Chondrocyte (in vitro differentiated cells): ENCODE measurements around the gene TRAF3. TPM values are rescaled to one million over a fixed set of nuclear protein-coding genes. Genes with fewer than 3 reads are reported as not detected.

Source experiments
- DNase-seq: peaks from one replicate; pipeline ENCODE4 v3.0.0; 2021; ENCODE audit warnings: mixed read lengths, low spot score
- H3K27ac Mint-ChIP-seq: one replicate; pipeline ENCODE4 v1.8.0; 2021; ENCODE audit warnings: mild to moderate bottlenecking, moderate library complexity, mixed read lengths; ENCODE audit not compliant: unreplicated experiment
- H3K27me3 Mint-ChIP-seq: 2 replicates; pipeline ENCODE4 v1.8.0; 2021; ENCODE audit warnings: low read depth, mixed read lengths
- H3K36me3 Mint-ChIP-seq: 2 replicates; pipeline ENCODE4 v1.8.0; 2021; ENCODE audit warnings: low read depth, mixed read lengths
- H3K4me1 Mint-ChIP-seq: 2 replicates; pipeline ENCODE4 v1.8.0; 2021; ENCODE audit warnings: low read depth, mild to moderate bottlenecking, mixed read lengths
- H3K4me3 Mint-ChIP-seq: one replicate; pipeline ENCODE4 v1.8.0; 2021; ENCODE audit warnings: mild to moderate bottlenecking, moderate library complexity, mixed read lengths; ENCODE audit not compliant: unreplicated experiment
- H3K9me3 Mint-ChIP-seq: 2 replicates; pipeline ENCODE4 v1.8.0; 2021; ENCODE audit warnings: low read depth, mixed read lengths
- total RNA-seq: library from RNA; stranded (reverse); gene quantifications from 3 replicates; pipeline ENCODE4 v1.2.1, GENCODE V29; 2021
- TF ChIP-seq, protein P1 (sequence below): fragments of 200-600 bp; sonication (generic); IDR thresholded peaks from 2 replicates; pipeline ENCODE4 v1.5.0; 2021; ENCODE audit warnings: antibody characterized with exemption, mild to moderate bottlenecking, moderate library complexity

Gene TRAF3
- total RNA-seq, 1 donor from 2014 or later, result 20.1 TPM

DNA sequence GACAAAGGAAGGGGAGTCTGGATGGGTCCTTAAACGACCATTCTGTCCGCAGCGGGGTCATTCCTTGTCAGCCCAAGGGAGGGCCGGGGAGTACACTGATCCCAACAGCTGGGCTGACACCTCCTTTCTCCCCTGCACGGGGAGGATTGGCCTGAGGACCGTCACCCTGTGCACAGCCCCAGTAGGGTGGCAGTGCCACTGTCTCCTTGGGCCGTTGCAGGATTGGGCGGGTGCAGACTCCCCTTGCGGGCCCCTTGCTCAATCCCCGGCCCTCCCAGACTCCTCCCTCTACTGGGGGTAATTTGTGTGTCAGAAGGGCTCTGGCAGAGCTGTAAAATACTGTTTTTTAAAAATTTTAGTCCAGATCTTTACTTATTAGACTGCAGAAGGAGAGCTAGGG, 132.7 kb downstream of the TRAF3 start:
- Mint-ChIP-seq H3K27ac (no peak overlapping the region), H3K4me3 (no peak overlapping the region), H3K4me1 (no peaks in the 10 kb centered on the region), H3K36me3 (peaks cover 7% of the 10 kb centered on the region), H3K27me3 (no peaks in the 10 kb centered on the region), H3K9me3 (no peaks in the 10 kb centered on the region)
- DNase-seq, result peak; percentile 65
- TF ChIP-seq, protein P1, sequence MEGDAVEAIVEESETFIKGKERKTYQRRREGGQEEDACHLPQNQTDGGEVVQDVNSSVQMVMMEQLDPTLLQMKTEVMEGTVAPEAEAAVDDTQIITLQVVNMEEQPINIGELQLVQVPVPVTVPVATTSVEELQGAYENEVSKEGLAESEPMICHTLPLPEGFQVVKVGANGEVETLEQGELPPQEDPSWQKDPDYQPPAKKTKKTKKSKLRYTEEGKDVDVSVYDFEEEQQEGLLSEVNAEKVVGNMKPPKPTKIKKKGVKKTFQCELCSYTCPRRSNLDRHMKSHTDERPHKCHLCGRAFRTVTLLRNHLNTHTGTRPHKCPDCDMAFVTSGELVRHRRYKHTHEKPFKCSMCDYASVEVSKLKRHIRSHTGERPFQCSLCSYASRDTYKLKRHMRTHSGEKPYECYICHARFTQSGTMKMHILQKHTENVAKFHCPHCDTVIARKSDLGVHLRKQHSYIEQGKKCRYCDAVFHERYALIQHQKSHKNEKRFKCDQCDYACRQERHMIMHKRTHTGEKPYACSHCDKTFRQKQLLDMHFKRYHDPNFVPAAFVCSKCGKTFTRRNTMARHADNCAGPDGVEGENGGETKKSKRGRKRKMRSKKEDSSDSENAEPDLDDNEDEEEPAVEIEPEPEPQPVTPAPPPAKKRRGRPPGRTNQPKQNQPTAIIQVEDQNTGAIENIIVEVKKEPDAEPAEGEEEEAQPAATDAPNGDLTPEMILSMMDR, result no peak

DNA sequence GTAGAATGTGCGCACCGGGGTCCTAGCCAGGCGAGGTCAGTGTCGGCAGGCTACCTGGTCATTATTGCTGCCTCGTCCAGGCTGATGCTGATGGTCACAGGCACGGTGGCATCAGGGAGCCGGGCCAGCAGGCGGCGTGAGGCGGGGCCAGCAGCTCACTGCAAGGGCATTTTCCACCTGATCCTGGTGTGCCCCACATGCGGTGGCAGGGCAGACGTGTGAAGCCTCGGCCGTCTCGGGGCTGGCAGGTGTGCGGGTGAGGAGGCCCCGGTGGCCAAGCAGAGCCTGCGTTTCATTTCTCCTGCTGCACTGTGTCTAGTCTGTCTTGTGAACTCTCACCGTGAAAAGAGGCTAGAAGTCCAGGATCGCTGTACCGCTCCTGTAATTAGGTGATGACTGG, 133.2 kb downstream of the TRAF3 start:
- H3K9me3 Mint-ChIP-seq, result no peaks in the 10 kb centered on the region
- no peaks in the 10 kb centered on the region for H3K27me3 Mint-ChIP-seq
- no peaks in the 10 kb centered on the region for H3K4me1 Mint-ChIP-seq
- TF ChIP-seq, protein P1, result no peak
- DNase-seq, result peak; percentile 72
- no peak overlapping the region for H3K4me3 Mint-ChIP-seq
- H3K36me3 Mint-ChIP-seq, result peaks cover 4% of the 10 kb centered on the region
- no peak overlapping the region for H3K27ac Mint-ChIP-seq

DNA sequence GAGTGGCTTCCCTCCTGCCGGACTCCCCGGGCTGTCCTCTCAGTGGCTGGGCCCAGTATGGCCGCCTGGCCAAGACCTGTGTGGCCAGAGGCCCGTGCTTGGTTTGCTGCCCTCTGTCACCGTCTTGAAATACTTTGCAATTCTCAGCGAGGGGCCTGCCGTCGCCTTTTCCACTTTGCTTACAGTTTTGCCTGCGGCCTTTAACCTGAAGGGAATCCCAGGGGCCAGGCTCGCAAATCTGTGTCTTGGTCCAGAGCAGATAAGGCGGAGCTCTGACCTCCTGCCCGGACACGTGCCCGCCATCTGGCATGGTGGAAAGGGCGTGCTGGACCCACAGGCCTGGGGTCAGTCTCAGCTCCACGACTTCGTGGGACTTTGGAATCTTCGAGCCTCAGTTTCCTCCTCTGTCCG, 134.3 kb downstream of the TRAF3 start:
- Mint-ChIP-seq H3K27me3 (no peaks in the 10 kb centered on the region), H3K9me3 (no peaks in the 10 kb centered on the region), H3K4me1 (no peaks in the 10 kb centered on the region), H3K36me3 (peaks cover 4% of the 10 kb centered on the region), H3K4me3 (no peak overlapping the region), H3K27ac (no peak overlapping the region)
- TF ChIP-seq, protein P1, result no peak
- DNase-seq, result peak; percentile 75

DNA sequence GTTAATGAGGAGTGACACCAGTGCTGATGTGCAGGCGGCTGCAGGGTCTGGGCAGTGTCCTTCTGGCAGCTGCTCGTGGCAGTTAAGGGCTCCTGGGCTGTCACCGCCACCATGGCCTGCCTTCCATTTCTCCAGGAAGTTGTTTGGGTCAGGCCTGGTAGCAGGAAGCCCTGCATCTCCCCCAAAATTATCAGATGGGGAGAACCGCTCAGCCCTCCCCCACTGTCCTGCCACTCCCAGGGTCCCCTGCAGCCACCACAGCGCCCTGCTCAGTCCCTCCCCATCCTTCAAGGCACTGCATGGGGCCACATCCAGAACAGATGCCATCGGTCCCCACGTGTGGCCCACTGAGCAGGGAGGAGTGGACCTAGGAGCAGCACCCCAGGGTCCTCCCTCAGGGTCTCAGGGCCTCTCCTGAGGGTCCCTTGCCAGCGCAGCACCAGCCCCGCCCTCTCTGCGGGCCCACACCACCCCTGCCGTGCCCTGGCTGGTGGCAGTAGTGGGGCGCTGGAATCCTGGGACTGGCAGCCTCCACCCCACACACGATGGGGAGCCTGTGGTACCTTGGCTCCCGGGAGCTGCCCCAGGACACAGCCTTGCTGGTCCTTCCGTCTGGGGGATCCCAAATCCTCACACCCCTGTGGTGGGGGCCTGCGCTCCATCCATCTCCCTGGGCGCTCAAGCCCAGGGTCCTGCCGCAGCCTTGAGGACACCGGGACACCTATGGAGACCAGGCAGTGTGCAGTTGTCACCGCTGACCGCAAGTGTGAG, 134.9 kb downstream of the TRAF3 start:
- TF ChIP-seq, protein P1, result no peak
- H3K27ac Mint-ChIP-seq, result no peak overlapping the region
- H3K9me3 Mint-ChIP-seq, result no peaks in the 10 kb centered on the region
- no peaks in the 10 kb centered on the region for H3K4me1 Mint-ChIP-seq
- DNase-seq, result peak; percentile 74
- peaks cover 2% of the 10 kb centered on the region for H3K36me3 Mint-ChIP-seq
- no peaks in the 10 kb centered on the region for H3K27me3 Mint-ChIP-seq
- no peak overlapping the region for H3K4me3 Mint-ChIP-seq

DNA sequence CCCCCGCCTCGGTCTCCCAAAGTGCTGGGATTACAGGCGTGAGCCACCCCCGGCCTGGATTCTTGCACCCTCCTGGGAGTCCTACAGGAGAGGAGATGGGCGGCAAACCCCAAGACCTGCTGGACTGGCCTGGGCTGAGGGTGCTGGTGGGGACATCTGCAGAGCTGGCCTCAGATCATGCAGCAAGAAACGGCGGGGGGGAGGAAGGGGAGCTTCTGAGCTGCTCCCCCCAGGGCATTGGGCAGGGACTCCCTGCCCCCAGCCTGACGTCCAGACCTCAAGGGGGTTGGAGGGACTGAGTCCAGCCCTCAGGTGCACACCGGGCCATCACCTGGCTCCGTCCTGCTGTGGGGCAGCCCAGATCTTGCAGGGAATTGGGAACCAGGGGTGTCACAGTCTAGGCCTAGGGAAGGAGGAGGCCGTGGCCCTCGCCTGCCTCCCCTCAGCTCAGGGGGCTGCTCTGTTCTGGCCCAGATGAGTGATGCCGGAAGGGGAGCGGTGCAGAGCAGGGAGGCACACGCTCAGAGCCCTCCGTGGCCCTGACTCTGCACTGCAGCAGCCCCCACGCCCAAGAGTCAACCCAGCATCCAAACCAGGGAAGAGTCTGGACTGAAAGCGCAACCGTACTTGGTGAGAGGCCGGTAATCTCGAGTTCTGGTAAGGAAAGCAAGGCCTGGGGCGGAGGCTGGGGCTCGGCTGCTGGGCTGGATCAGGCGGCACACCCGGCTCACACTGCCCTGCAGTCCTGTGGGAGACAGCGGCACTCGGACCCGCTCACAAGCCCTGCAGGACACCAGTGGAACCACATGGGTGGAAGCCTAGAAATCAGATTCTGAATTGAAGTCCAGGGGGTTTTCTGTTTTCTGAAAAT, 136.3 kb downstream of the TRAF3 start:
- H3K4me1 Mint-ChIP-seq, result no peaks in the 10 kb centered on the region
- H3K36me3 Mint-ChIP-seq, result no peaks in the 10 kb centered on the region
- H3K9me3 Mint-ChIP-seq, result no peaks in the 10 kb centered on the region
- peak; percentile 89 for DNase-seq
- no peak overlapping the region for H3K27ac Mint-ChIP-seq
- TF ChIP-seq, protein P1, result no peak
- no peak overlapping the region for H3K4me3 Mint-ChIP-seq
- no peaks in the 10 kb centered on the region for H3K27me3 Mint-ChIP-seq
